ENCODE measurements around the gene KIAA1191.
"Not testable (repeated sequence)": the region's sequence is repeated elsewhere in the genome, so short reads cannot be mapped to it uniquely, and the experiment has no call there.

The KIAA1191 gene

GRCh38 chr5:176361437-176362232 is at the start of gene KIAA1191:
Gene KIAA1191 (minus strand): TSS chr5:176361764. CDS start chr5:176359508, 2,256 bp downstream.
- H3K9me3 Mint-ChIP-seq: no peaks in the 10 kb centered on the region
- peaks cover 11 to 16% of the 10 kb centered on the region in 2 donors for H3K36me3 Mint-ChIP-seq
- peaks cover 20 to 43% of the 10 kb centered on the region in 2 donors for H3K4me1 Mint-ChIP-seq
- no peaks in the 10 kb centered on the region for H3K27me3 Mint-ChIP-seq
- ATAC-seq (replicated peaks) (peak; percentile 87 to 91), DNase-seq (peak; percentile 89)
- peak within 1 kb of the TSS; percentile 98 for H3K27ac Mint-ChIP-seq
- peak within 1 kb of the TSS; percentile 96 to 100 for H3K4me3 Mint-ChIP-seq

- DNase-seq (no peak), ATAC-seq (replicated peaks) (no peak)
- no peaks in the 10 kb centered on the region for H3K9me3 Mint-ChIP-seq
- H3K4me3 Mint-ChIP-seq: no peak overlapping the region
- peaks cover 26 to 39% of the 10 kb centered on the region in 2 donors for H3K4me1 Mint-ChIP-seq
- no peak overlapping the region for H3K27ac Mint-ChIP-seq
- H3K36me3 Mint-ChIP-seq: peaks cover 13 to 31% of the 10 kb centered on the region in 2 donors
- no peaks in the 10 kb centered on the region for H3K27me3 Mint-ChIP-seq
Observed at GRCh38 chr5:176410486-176411180, 49.1 kb upstream of the KIAA1191 start.

- H3K27me3 Mint-ChIP-seq: no peaks in the 10 kb centered on the region
- no peak overlapping the region for H3K27ac Mint-ChIP-seq
- no peak for DNase-seq
- no peak for ATAC-seq (replicated peaks)
- H3K4me1 Mint-ChIP-seq: peaks cover 22 to 30% of the 10 kb centered on the region in 2 donors
- H3K4me3 Mint-ChIP-seq: no peak overlapping the region
- H3K9me3 Mint-ChIP-seq: no peaks in the 10 kb centered on the region
- H3K36me3 Mint-ChIP-seq: peaks cover 13 to 34% of the 10 kb centered on the region in 2 donors
Observed at GRCh38 chr5:176409765-176410164, 48.2 kb upstream of the KIAA1191 start.

- no peak for DNase-seq
- H3K27me3 Mint-ChIP-seq: no peaks in the 10 kb centered on the region
- H3K27ac Mint-ChIP-seq: no peak overlapping the region
- H3K4me1 Mint-ChIP-seq: peaks cover 17 to 18% of the 10 kb centered on the region in 2 donors
- no peak overlapping the region for H3K4me3 Mint-ChIP-seq
- no peaks in the 10 kb centered on the region for H3K9me3 Mint-ChIP-seq
- H3K36me3 Mint-ChIP-seq: peaks cover 13 to 34% of the 10 kb centered on the region in 2 donors
- ATAC-seq (replicated peaks): no peak
Observed at GRCh38 chr5:176408590-176408989, 47.0 kb upstream of the KIAA1191 start.

GRCh38 chr5:176408252-176408573 is 46.6 kb upstream of the KIAA1191 start:
- DNase-seq; H3K27ac Mint-ChIP-seq; H3K9me3 Mint-ChIP-seq; H3K4me3 Mint-ChIP-seq; H3K27me3 Mint-ChIP-seq; ATAC-seq (replicated peaks): not testable (repeated sequence)
- Mint-ChIP-seq H3K36me3 (peaks cover 13 to 34% of the 10 kb centered on the region in 2 donors), H3K4me1 (peaks cover 16 to 18% of the 10 kb centered on the region in 2 donors)

- no peak for ATAC-seq (replicated peaks)
- Mint-ChIP-seq H3K4me3 (no peak overlapping the region), H3K36me3 (peaks cover 13 to 35% of the 10 kb centered on the region in 2 donors), H3K9me3 (no peaks in the 10 kb centered on the region), H3K4me1 (peaks cover 12 to 18% of the 10 kb centered on the region in 2 donors), H3K27me3 (no peaks in the 10 kb centered on the region), H3K27ac (no peak overlapping the region)
- DNase-seq: no peak
Observed at GRCh38 chr5:176407456-176408251, 46.1 kb upstream of the KIAA1191 start.

- Mint-ChIP-seq H3K27ac (no peak overlapping the region), H3K27me3 (no peaks in the 10 kb centered on the region), H3K4me1 (peaks cover 10% of the 10 kb centered on the region in 2 donors), H3K36me3 (peaks cover 15 to 37% of the 10 kb centered on the region in 2 donors), H3K9me3 (no peaks in the 10 kb centered on the region), H3K4me3 (no peak overlapping the region)
- no peak for ATAC-seq (replicated peaks)
- DNase-seq: no peak
Observed at GRCh38 chr5:176406436-176407052, 45.0 kb upstream of the KIAA1191 start.

GRCh38 chr5:176405656-176406435 is 44.3 kb upstream of the KIAA1191 start:
- peaks cover 15 to 35% of the 10 kb centered on the region in 2 donors for H3K36me3 Mint-ChIP-seq
- H3K27me3 Mint-ChIP-seq: no peaks in the 10 kb centered on the region

GRCh38 chr5:176401281-176402205 is 40.0 kb upstream of the KIAA1191 start:
- no peaks in the 10 kb centered on the region for H3K9me3 Mint-ChIP-seq
- no peaks in the 10 kb centered on the region for H3K27me3 Mint-ChIP-seq
- H3K4me3 Mint-ChIP-seq: no peak overlapping the region
- no peak for DNase-seq
- H3K4me1 Mint-ChIP-seq: peaks cover 0 to 4% of the 10 kb centered on the region in 2 donors
- H3K36me3 Mint-ChIP-seq: peaks cover 15 to 47% of the 10 kb centered on the region in 2 donors
- H3K27ac Mint-ChIP-seq: no peak overlapping the region
- ATAC-seq (replicated peaks): no peak

More at GRCh38 chr5:176405656-176406435, 44.3 kb upstream of the KIAA1191 start:
- DNase-seq (no peak), ATAC-seq (replicated peaks) (no peak)
- Mint-ChIP-seq H3K4me1 (peaks cover 3% of the 10 kb centered on the region in 2 donors), H3K4me3 (no peak overlapping the region), H3K9me3 (no peaks in the 10 kb centered on the region), H3K27ac (no peak overlapping the region)

- H3K27me3 Mint-ChIP-seq: no peaks in the 10 kb centered on the region
- H3K4me3 Mint-ChIP-seq: no peak overlapping the region
- H3K4me1 Mint-ChIP-seq: peaks cover 0 to 4% of the 10 kb centered on the region in 2 donors
- peaks cover 19 to 42% of the 10 kb centered on the region in 2 donors for H3K36me3 Mint-ChIP-seq
- H3K27ac Mint-ChIP-seq: peak overlapping the region; percentile 63
- ATAC-seq (replicated peaks) (no peak), DNase-seq (no peak)
- H3K9me3 Mint-ChIP-seq: no peaks in the 10 kb centered on the region
Observed at GRCh38 chr5:176400382-176401156, 39.0 kb upstream of the KIAA1191 start.

- no peak overlapping the region for H3K27ac Mint-ChIP-seq
- no peak for DNase-seq
- H3K9me3 Mint-ChIP-seq: no peaks in the 10 kb centered on the region
- H3K36me3 Mint-ChIP-seq: peaks cover 21 to 54% of the 10 kb centered on the region in 2 donors
- ATAC-seq (replicated peaks): no peak
- no peaks in the 10 kb centered on the region for H3K27me3 Mint-ChIP-seq
- no peak overlapping the region for H3K4me3 Mint-ChIP-seq
- H3K4me1 Mint-ChIP-seq: peaks cover 0 to 4% of the 10 kb centered on the region in 2 donors
Observed at GRCh38 chr5:176397736-176398420, 36.3 kb upstream of the KIAA1191 start.

Data from stimulated activated naive B cell treated with anti-CD40 and anti-IgM and Interleukin-4, amounts not matched to agents 10 μg/mL and 1 μg/mL and 100 μg/mL, for 72 hours (primary cell).